ENCODE results near the gene CPNE5.

CPNE5 gene

GRCh38 chr6:36758516-36759147, 80.6 kb downstream of the CPNE5 start:
- no peak for DNase-seq

- DNase-seq = no peak
Observed at GRCh38 chr6:36757943-36758508, 81.2 kb downstream of the CPNE5 start.

- DNase-seq = no peak
Observed at GRCh38 chr6:36757206-36757605, 82.0 kb downstream of the CPNE5 start.

DNA sequence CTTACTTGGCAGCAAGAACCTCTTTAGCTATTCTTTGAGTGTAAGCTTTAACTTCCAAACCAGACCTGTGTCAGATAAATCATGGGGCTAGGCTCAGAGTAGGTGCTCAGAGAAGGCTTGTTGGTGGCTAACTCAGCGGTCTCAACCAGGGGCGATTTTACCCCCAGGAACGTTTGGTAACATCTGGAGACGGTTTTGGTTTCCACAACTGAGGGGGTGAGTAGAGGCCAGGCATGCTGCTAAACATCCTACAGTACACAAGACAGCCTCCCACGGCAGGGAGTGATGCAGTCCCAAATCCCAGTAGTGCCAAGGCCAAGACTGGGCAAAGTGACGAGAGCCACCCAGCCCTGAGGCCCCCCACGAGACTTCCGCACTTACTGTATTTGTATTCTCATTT, 82.5 kb downstream of the CPNE5 start:
- no peak for DNase-seq

DNA sequence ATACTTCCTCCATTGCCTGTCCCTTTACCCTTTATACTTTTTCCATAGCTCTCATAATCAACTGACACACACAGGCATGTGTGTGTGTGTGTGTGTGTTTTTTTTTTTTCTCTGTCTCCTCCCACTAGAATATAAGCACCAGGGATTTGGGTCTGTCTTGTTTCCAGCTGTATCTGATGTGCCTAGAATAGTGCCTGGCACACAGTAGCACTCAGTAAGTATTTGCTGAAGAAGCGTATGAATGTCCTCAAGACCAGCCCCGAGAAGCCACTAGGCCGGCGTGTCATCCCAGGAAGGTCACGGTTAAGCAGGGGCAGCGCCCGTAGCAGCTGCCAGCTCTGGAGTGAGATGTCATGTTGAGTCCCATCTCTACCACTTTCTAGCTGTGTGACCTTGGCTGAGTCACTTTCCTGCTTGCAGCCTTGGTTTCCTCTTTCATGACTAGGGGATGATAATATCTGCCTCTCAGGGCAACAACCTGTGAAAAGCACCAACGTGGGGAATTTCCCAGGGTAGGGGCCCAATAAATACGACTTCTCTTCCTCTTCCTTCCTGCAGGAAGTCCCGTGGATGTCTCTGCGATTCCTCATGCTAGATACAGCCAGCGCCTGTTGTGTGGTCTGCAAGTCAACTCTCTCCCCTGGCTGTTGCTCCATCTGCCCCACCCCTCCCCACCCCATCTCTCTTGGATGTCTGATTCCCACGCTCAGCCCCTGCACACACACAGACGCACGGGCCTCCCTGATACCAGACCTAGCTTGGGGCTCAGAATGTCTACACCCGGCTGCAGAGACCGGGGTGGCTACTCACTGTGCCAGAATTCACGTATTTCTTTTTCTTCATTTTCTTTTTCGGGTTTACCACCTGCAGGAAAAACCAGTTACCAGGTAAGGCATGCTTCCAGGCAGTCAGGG, 83.6 kb downstream of the CPNE5 start:
- DNase-seq = no peak

DNA sequence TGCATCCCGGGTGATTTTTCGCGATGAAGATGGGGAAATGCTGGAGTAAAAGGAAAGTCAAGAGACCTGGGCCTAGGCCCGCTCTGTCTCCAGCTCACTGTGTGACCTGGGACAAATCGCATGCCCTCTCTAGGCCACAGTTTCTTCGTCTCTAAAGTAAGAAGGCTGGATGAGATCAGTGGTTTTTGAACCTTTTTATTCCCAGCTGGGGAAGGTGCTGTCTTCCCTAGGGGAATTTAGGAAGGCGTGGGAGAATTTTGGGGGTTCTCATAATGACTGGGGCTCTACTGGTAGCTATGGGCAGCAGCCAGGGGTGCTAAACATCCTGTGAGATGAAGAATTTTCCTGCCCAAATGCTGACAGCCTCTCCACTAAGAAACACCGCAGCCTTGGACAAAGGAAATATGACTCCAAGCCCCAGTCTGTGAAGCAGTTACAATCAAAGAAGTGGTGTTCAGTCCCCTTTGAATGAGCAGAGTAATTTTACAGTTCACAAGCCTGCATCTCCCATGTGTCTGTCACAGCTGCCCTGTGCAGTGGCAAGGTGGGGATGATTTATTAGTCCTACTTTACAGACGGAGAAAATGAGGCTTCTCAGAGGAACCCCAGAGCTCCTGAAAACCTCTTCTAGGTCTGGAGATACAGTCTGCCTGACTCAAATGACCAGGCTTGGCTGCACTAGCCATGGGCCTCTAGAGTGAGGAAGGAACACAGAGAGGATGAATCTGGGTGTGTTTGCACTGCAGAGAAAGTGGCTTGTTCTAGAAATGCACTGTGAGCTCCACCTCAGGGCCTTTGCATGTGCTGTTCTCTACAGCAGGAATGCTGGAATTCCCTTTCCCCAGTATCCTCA, 84.4 kb downstream of the CPNE5 start:
- DNase-seq = no peak

DNA sequence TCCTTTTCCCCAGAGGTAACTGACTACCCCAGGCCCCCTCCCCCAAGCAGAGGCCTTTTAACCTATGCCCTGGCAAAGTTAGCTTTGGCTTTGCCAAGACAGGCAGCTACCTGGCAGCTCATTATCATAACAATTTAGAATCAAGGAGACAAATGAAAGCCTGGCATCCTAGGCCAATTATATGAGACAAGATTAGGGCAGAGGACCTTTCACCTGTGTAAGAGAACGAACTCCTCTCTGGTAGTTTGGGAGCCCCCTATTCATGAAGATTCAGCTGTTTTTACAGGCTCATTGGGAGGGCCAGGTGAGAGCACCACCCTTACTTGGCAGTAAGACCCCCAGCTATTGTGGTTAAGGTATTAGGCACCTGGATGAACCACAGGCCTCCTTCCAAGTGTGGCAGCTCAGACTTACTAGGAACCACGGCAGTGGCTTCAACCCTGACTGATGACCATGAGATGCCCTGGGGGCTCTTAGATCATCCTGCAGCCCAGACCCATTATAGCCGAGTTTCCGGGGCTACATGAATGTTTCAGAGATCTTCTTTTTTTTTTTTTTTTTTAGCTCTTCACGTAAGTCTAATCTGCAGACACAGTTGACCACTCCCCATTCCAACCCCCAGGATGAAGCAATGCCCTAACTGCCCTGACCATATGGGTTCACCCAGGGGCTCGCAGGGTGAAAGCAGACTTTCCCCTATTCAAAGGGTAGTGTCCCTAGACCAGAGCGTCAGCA, 85.4 kb downstream of the CPNE5 start:
- no peak for DNase-seq

DNA sequence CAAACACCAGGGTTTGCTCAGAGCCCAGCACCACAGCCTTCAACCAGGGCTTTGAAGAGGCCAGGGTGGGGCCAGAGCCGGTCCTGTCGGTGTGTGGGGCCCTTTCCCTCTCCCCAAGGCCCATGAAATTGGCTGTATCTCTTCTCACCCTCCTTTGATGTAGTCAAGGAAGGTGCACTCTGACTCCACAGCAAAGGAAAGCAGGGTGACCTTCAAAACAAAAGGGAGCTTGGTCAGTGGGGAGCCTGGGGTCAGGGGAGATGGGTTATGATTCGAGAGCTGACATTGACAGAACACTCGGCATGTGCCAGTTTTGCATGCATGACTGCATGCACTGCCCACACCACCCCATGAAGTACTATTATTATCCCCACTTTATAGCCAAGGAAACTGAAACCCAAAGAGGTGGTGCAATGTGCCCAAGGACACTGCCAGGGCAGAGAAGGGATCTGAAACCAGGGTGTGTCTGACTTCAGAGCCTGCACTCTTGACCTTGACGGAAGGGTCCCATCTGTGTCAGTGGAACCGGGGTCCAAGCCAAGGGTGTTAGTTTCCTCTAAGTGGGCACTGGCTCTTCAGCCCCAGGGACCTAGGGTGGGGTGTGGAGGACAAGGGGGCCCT, 86.2 kb downstream of the CPNE5 start:
- no peak for DNase-seq

DNA sequence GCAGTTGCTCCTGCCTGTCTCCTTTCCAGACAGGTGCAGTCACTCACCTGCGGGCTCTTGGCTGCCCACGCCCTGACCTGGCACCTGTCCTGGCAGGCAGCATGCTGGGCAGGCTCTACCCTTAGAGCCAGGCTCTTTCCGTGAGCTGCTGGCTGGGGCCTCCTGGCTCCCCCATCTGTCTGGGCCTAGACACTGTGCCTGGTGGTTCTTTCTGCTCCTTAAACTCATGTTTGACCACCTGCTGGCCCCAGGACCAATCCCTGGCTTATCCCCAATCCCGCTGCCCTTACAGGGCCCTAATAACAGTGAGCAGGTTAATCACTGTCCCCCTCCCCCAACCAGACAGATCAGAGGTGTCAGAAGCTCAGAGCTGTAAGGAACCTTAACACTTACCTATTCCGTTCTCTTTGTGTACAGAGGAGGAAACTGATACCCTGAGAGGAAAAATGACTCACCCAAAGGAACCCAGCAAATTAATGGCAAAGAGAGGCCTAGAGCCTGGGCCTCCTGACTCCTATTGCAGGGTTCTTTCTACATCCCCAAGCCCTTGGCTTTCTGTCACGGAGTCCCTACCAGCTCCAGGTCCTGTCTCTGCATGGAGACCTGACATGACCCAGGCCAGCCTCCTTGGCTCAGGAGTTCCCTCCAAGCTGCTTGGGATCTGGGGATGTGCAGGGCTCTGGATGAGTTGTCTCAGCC, 86.9 kb downstream of the CPNE5 start:
- DNase-seq = no peak

DNA sequence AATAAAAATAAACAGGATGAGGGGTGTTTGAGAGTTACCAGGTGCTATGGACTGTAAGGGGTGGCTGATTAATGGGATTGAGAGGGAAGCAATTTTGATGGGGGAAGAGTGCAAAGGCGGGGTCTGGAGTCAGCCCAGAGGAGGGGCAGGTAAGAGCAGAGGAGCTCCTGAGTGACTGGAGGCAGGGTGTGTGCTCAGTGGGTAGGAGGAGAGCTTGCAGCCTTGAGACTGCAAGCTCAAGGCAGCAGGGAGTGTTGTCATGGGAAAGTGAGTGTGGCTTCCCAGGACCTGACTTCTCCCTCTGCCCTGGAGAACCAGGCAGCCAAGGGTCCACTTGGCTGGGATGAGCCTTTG, 87.4 kb downstream of the CPNE5 start:
- DNase-seq = no peak

DNA sequence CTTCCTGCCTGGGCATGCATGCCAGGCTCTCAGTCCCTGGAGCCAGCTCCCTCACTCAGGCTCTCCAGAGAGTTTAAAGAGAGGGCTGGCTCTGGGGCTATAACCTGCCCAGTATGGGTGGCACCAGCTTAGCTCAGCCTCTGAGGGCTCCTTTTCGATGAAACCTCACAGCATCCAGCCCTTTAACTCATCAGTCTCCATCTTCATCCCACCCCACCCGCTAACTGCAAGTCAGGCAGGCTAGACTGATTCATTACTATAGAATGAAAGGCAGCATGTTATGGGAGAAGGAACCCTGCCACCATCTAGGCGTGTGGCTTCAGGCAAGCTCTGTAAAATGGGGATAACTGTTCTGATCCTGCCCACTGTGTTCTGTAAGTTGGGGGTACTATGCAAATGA, 88.2 kb downstream of the CPNE5 start:
- DNase-seq = no peak

DNA sequence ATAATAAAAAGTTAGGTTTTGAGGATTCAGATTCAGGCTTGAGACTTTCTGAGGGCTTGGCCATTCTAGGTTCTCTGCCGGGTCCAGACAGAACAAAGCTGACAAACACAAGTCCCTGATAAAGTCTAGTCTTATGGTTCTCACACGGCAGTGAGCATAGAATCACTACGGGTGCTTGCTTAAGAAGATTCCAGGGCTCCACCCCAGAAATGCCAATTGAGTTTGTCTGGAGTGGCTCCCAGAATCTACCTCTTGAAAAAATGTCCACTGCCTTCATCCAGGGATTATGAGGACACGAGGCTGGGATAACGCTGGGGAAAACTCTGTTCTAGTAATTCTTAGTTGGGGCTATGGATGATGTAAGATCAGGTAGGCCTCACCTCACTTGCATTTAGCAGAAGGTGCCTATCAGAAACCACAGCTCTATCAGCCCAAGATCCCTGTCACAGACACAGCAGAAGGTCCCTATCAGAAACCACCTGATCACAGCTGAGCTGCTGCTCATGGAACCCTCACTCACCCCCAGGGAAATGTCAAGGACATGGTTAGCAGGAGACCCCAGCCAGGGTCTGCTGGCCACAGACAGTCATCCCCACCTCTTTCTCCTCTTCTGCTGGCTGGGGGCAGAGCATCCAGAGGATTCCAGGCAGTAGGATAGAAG, 89.3 kb downstream of the CPNE5 start:
- DNase-seq = no peak

- no peak for DNase-seq
Observed at GRCh38 chr6:36746251-36746650, 93.0 kb downstream of the CPNE5 start.

GRCh38 chr6:36745836-36746235, 93.4 kb downstream of the CPNE5 start:
- no peak for DNase-seq

- DNase-seq = no peak
Observed at GRCh38 chr6:36745283-36745682, 94.0 kb downstream of the CPNE5 start.

DNA sequence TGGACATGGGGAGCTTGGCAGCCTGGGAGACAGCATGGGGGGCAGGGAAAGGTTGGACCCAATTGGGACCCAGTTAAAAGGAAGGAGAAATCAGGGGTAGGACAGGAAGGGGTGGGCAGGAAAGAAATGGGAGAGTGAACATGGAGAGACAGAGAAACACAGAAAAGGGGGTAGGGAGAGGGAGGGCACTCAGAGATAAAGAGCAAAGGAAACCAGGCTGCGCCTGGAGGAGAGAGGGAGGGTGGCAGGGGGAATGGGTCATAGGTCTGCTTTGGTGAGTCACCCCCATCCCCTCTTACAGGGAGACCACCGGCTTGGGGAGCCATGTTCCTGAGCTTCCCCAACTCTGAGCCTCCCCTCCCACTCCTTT, 95.0 kb downstream of the CPNE5 start:
- no peak for DNase-seq

DNA sequence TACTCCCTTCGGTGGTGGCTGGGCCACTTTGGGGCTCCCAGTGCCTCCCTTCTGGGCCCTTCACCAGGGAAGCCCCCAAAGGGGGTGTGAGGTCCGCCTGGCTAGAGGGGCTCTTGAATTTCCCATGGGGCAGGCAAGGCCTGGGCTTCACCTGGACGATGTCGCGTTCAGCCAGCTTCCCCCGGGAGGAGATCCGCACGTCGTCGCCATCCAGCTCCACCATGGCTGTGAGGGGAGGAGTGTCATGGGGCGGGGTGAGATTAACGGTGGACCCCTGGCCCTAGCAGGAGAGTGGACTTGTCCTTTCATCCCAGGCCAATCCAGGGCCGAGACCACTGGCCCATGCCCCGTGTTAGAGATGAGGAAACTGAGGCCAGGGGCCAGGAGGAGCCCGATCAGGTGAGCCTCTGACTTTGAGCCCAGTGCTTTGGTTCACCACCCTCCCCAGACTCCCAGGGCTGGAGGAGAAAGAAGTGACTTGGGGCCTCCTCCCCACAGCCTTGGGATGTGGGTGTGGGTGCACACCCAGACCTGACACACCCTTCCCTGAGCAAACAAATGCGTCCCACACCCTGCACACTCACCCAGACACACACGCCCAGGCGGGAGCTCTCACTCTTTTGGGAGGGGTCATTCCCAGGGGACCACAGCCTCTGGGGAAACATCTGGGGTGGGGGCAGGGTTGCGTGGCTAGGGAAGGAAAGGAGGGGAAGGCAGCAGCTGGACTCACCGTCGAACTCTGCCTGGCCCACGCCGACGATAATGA, 95.5 kb downstream of the CPNE5 start:
- DNase-seq = no peak

DNA sequence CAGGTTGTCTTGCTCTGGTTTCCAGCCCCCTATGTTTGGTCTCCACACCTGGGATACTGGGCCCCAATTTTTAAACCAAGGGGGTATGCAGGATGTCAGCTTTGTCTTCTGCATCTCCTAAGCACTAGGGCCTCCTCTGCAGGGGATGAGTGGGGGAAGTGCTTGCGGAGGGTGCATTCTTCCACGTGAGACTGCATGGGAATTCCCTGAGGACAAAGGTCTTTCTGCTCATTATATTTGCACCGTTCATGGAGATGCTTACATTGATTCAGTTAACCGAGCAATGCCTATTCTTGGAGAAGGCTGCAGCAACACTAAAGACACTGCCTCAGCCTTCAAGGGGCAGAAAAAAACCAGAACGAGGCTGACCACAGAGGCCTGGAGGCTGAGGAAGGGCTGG, 96.2 kb downstream of the CPNE5 start:
- no peak for DNase-seq

GRCh38 chr6:36742146-36742545, 97.1 kb downstream of the CPNE5 start:
- no peak for DNase-seq

GRCh38 chr6:36740818-36741179, 98.4 kb downstream of the CPNE5 start:
- no peak for DNase-seq

All from cortex of kidney (tissue), 1 donor.